ENCODE measurements around the gene TENM3. TPM values are rescaled to one million over a fixed set of nuclear protein-coding genes. Genes with fewer than 3 reads are reported as not detected.

TENM3 gene
- total RNA-seq, 4 donors from 2014 or later: 29.8 to 58.5 (median 35.9) TPM

- TF ChIP-seq, protein P1, sequence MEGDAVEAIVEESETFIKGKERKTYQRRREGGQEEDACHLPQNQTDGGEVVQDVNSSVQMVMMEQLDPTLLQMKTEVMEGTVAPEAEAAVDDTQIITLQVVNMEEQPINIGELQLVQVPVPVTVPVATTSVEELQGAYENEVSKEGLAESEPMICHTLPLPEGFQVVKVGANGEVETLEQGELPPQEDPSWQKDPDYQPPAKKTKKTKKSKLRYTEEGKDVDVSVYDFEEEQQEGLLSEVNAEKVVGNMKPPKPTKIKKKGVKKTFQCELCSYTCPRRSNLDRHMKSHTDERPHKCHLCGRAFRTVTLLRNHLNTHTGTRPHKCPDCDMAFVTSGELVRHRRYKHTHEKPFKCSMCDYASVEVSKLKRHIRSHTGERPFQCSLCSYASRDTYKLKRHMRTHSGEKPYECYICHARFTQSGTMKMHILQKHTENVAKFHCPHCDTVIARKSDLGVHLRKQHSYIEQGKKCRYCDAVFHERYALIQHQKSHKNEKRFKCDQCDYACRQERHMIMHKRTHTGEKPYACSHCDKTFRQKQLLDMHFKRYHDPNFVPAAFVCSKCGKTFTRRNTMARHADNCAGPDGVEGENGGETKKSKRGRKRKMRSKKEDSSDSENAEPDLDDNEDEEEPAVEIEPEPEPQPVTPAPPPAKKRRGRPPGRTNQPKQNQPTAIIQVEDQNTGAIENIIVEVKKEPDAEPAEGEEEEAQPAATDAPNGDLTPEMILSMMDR (IDR thresholded peaks at IDR 0.05; ENCODE audit: low read depth): no peak
Observed at GRCh38 chr4:182827166-182827565, 584.0 kb downstream of the TENM3 start.

GRCh38 chr4:182827954-182828353 is 584.8 kb downstream of the TENM3 start:
- TF ChIP-seq, protein P1 (IDR thresholded peaks at IDR 0.05; ENCODE audit: low read depth): no peak

DNA sequence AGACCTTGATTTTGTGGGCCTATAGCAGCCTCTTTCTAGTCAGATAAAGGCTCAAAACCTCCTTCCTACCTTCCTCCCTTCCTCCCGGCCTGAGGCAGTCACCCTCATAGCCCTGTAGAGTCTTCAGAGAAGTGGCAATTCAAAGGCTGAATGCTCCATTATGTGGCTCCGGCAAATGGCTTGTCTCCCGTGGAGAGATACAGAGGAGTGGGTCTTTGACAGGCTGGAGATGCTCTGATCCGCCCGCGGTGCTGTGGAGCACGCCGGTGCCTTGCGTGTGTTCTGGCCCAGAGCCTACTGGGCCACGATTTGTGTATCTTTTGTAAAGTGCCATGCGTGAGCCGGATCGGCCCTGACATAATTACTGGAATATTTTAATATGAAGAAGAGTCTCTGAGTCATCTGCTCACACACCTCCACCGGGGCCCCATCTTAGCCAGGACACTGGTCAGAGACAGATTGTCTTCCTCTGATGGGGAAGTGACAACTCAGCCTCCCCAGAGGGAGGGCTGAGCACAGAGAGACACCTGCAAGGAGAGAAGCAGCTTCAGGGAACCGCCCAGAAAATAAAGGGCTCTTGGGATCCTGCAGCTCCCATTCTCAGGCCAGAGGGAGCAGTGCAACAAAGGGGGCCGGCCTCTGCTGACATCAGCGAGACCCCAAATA is 585.3 kb downstream of the TENM3 start:
- TF ChIP-seq, protein P1 (IDR thresholded peaks at IDR 0.05; ENCODE audit: low read depth): no peak

DNA sequence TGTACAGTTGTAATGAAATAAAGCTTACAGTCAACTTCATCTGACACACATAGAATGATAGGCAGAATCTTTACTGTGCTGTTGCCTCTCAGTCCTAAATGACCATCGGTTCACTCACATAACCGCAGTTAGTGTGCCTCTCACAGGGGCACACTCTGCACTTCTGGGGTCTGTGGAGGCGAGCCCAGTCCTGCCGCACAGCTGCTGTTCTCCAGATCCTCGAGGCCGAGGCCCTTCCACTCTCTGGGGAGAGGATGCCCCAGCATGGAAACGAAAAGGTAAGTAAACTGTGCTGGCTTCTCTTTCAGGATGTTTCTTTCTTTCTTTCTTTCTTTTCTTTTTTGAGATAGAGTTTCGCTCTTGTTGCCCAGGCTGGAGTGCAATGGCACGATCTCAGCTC is 586.0 kb downstream of the TENM3 start:
- TF ChIP-seq, protein P1 (IDR thresholded peaks at IDR 0.05; ENCODE audit: low read depth): no peak

- TF ChIP-seq, protein P1 (IDR thresholded peaks at IDR 0.05; ENCODE audit: low read depth): no peak
Observed at GRCh38 chr4:182831376-182831775, 588.2 kb downstream of the TENM3 start.

DNA sequence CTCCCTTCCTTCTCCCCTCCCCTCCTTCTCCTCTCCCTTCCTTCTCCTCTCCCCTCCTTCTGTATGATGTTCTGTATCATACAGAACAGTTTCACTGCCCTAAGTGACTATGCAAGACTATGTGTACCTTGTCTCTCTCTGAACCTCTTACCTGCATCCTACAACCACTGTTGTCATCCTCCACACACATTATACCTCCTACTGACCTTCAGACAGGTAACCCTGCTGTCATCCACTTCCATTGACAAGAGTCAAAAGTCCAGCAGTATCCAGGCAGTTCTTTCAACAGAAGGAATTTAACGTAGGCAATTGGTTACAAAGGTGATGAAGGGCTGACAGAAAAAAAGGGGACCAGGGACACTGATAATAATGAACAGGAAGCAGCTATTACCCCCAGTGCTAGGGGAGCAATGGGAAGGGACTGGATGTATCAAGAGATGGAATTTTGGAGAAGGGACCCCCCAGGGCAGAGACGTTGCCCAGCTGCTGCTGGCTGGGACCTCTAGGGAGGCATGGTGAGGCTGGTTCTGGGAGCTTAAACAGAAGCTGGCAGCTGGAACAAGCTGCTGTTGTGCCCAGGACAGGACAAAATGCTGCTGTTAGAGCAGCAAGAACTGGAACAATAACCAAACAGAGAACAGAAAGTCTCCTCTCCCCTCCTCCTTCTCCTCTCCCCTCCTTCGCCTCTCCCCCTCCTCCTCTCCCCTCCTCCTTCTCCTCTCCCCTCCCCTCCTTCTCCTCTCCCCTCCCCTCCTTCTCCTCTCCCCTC is 589.3 kb downstream of the TENM3 start:
- TF ChIP-seq, protein P1 (IDR thresholded peaks at IDR 0.05; ENCODE audit: low read depth): no peak

- TF ChIP-seq, protein P1 (IDR thresholded peaks at IDR 0.05; ENCODE audit: low read depth): no peak
Observed at GRCh38 chr4:182835006-182835740, 592.0 kb downstream of the TENM3 start.
